ENCODE data around the gene LAMTOR2.

Gene LAMTOR2

GRCh38 chr1:156104861-156105832, 50.6 kb downstream of the LAMTOR2 start:
- DNase-seq, result no peak
- Mint-ChIP-seq H3K27me3 (peaks cover 15% of the 10 kb centered on the region), H3K27ac (peak overlapping the region; percentile 94)

GRCh38 chr1:156106624-156107488, 52.3 kb downstream of the LAMTOR2 start:
- Mint-ChIP-seq H3K4me3 (peak overlapping the region; percentile 81), H3K4me1 (peaks cover 73% of the 10 kb centered on the region), H3K36me3 (ENCODE audit: low read depth) (peaks cover 3% of the 10 kb centered on the region), H3K27me3 (peaks cover 4% of the 10 kb centered on the region), H3K9me3 (no peaks in the 10 kb centered on the region), H3K27ac (peak overlapping the region; percentile 94)
- ATAC-seq (peak; percentile 21), DNase-seq (no peak)

More at GRCh38 chr1:156104861-156105832, 50.6 kb downstream of the LAMTOR2 start:
- peak overlapping the region; percentile 81 for H3K4me3 Mint-ChIP-seq
- peaks cover 3% of the 10 kb centered on the region for H3K36me3 Mint-ChIP-seq (ENCODE audit: low read depth)
- no peaks in the 10 kb centered on the region for H3K9me3 Mint-ChIP-seq
- no peak for ATAC-seq
- H3K4me1 Mint-ChIP-seq, result peaks cover 87% of the 10 kb centered on the region

- ATAC-seq (no peak), DNase-seq (no peak)
- Mint-ChIP-seq H3K27me3 (peaks cover 5% of the 10 kb centered on the region), H3K36me3 (ENCODE audit: low read depth) (peaks cover 3% of the 10 kb centered on the region), H3K4me3 (peak overlapping the region; percentile 81), H3K27ac (no peak overlapping the region), H3K4me1 (peaks cover 67% of the 10 kb centered on the region), H3K9me3 (no peaks in the 10 kb centered on the region)
Observed at GRCh38 chr1:156108057-156108456, 53.5 kb downstream of the LAMTOR2 start.

All from activated naive CD8-positive, alpha-beta T cell treated with anti-CD3 and anti-CD28 coated beads, Interleukin-2, amount 50 U/mL, for 24 hours (primary cell).